Uterus (tissue), 4 donors: ENCODE results near the gene CXorf49. TPM values are rescaled to one million over a fixed set of nuclear protein-coding genes. Genes with fewer than 3 reads are reported as not detected.
"Not testable (repeated sequence)": the region's sequence is repeated elsewhere in the genome, so short reads cannot be mapped to it uniquely, and the experiment has no call there.

Experiments used
- DNase-seq, 2 donors: peaks; one replicate each; pipeline ENCODE4 v3.0.0-alpha.2; 2019 to 2020
- H3K27ac ChIP-seq, 2 donors: fragments of 200-600 bp; sonication (generic); 1 replicate in 1 of 2; 2 replicates in 1 of 2; pipeline ENCODE4 v1.5.1; 2016 to 2018
- H3K27me3 ChIP-seq, 2 donors: fragments of 200-600 bp; sonication (generic); one replicate each; pipeline ENCODE4 v1.5.1; 2018 to 2019; ENCODE audit warnings: control low read depth in 1 of 2
- H3K36me3 ChIP-seq, 2 donors: fragments of 200-600 bp; sonication (generic); one replicate each; pipeline ENCODE4 v1.5.1; 2019; ENCODE audit warnings: control low read depth in 1 of 2
- H3K4me1 ChIP-seq, 2 donors: fragments of 200-600 bp; sonication (generic); one replicate each; pipeline ENCODE4 v1.5.1; 2018 to 2019; ENCODE audit warnings: control low read depth in 1 of 2
- H3K4me3 ChIP-seq, 2 donors: fragments of 200-600 bp; sonication (generic); 1 replicate in 1 of 2; 2 replicates in 1 of 2; pipeline ENCODE4 v1.5.1; 2018 to 2019; ENCODE audit warnings: mild to moderate bottlenecking in 1 of 2
- H3K9me3 ChIP-seq, 2 donors: fragments of 200-600 bp; sonication (generic); one replicate each; pipeline ENCODE4 v1.5.1; 2019; ENCODE audit warnings: control low read depth in 1 of 2
- POLR2A ChIP-seq, 2 donors: fragments of 450-650 bp; IDR thresholded peaks; one replicate each; pipeline ENCODE4 v1.6.1; 2016; ENCODE audit warnings: antibody characterized with exemption in 2 of 2, mild to moderate bottlenecking in 1 of 2, moderate library complexity in 1 of 2
- intact Hi-C: fragments of 100-400 bp; cut with DNase I; formaldehyde crosslinking; loops from one replicate; pipeline ENCODE4 v1.15.1; 2023; ENCODE audit warnings: low total_unique reads
- total RNA-seq, 4 donors: library from RNA; depleted of rRNA in 3 of 4; stranded (reverse); fragments of >200 nt in 3 of 4; gene quantifications; one replicate each; pipeline versions ENCODE4 v1.1.0 to v1.2.4, GENCODE V29; 2014 to 2023
- TF ChIP-seq, protein P1 (sequence below), 4 experiments: fragments of 200-600 bp in 2 of 4; fragments of 450-650 bp in 2 of 4; sonication (generic) in 2 of 4; IDR thresholded peaks; one replicate each; pipeline ENCODE4 v1.5.1; 2016 to 2019; ENCODE audit warnings: antibody characterized with exemption in 4 of 4, mild to moderate bottlenecking in 2 of 4, moderate library complexity in 1 of 4
- donor health status: DM: yes; HTN: yes; CAD: no.

CXorf49 gene
- total RNA-seq, 4 donors from 2014 or later: not detected

GRCh38 chrX:71671938-71672337, 46.1 kb downstream of the CXorf49 start:
- no peaks in the 10 kb centered on the region for H3K27me3 ChIP-seq
- TF ChIP-seq, protein P1, sequence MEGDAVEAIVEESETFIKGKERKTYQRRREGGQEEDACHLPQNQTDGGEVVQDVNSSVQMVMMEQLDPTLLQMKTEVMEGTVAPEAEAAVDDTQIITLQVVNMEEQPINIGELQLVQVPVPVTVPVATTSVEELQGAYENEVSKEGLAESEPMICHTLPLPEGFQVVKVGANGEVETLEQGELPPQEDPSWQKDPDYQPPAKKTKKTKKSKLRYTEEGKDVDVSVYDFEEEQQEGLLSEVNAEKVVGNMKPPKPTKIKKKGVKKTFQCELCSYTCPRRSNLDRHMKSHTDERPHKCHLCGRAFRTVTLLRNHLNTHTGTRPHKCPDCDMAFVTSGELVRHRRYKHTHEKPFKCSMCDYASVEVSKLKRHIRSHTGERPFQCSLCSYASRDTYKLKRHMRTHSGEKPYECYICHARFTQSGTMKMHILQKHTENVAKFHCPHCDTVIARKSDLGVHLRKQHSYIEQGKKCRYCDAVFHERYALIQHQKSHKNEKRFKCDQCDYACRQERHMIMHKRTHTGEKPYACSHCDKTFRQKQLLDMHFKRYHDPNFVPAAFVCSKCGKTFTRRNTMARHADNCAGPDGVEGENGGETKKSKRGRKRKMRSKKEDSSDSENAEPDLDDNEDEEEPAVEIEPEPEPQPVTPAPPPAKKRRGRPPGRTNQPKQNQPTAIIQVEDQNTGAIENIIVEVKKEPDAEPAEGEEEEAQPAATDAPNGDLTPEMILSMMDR (IDR thresholded peaks at IDR 0.05): no peak
- no peak for TF ChIP-seq POLR2A (IDR thresholded peaks at IDR 0.05)
- no peak overlapping the region for H3K4me3 ChIP-seq
- intact Hi-C loops: no loop called here
- H3K4me1 ChIP-seq: no peaks in the 10 kb centered on the region
- DNase-seq: no peak
- H3K36me3 ChIP-seq: no peaks in the 10 kb centered on the region
- no peaks in the 10 kb centered on the region for H3K9me3 ChIP-seq
- H3K27ac ChIP-seq: no peak overlapping the region

DNA sequence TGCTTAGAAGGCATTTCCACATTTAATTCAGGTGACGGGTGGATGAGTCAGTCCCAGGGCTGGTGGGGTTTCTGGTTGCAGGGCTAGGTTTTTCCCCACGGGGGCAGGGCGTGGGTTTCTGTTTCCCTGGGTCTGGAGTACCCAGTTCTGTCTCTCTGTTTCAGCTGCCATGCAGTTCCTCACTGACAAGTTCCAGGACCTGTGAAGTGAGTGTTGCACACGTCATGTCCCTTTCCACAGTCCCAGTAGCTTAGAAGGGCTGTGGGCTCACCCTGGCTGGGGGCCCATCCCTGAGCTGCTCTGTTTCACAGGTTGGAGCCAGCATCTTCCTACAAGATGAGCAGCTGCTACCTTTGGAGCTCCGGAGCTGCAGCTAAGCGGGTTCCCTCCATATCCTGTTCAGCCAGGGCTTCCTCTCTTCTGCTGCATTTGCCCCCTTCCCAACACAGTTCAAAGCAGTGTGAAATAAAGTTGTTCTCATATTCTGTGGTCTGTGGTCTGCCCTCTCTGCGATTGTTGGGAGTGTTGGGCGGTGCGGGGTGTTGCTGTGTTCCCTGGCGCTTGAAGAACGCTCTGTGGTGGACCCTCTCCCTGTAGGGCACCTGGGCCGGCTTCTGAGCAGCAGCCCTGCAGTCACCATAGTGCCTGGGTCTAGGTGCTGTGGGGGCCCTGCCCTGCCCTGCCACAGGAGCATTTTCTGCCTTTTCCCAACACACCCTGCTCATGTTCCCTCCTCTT, 46.9 kb downstream of the CXorf49 start:
- TF ChIP-seq, protein P1 (IDR thresholded peaks at IDR 0.05): no peak
- TF ChIP-seq POLR2A (IDR thresholded peaks at IDR 0.05): no peak
- H3K4me3 ChIP-seq: no peak overlapping the region
- no peaks in the 10 kb centered on the region for H3K36me3 ChIP-seq
- H3K27me3 ChIP-seq: no peaks in the 10 kb centered on the region
- no peaks in the 10 kb centered on the region for H3K4me1 ChIP-seq
- no peak overlapping the region for H3K27ac ChIP-seq
- intact Hi-C loops: no loop called here
- DNase-seq: no peak
- no peaks in the 10 kb centered on the region for H3K9me3 ChIP-seq

DNA sequence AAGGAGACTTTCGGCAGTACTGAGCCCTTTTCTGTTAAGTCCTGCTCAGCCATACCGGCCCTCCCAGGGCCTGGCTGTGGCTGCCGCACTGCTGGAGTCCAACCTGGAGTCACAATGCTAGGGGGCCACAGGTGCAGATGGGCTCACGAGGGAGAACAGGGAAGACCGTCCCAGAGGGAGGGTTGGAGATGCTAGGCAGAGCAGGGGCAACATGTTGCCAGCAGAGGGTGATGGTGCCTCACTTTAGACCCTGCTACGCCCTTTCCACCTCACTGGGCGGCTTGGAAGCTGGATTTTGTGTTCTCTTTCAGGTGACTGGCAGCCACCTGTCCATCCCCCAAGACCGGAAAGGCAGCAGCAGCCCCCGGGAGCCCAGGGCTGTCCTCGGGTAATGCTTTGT, 48.1 kb downstream of the CXorf49 start:
- H3K27me3 ChIP-seq, intact Hi-C loops, H3K27ac ChIP-seq, H3K9me3 ChIP-seq, H3K36me3 ChIP-seq, H3K4me3 ChIP-seq, H3K4me1 ChIP-seq: not testable (repeated sequence)
- TF ChIP-seq, protein P1 (IDR thresholded peaks at IDR 0.05): peak in 3 of 4 experiments; percentile 6 to 25 (median 17)
- peak in 1 of 2 donors; percentile 15 for DNase-seq

DNA sequence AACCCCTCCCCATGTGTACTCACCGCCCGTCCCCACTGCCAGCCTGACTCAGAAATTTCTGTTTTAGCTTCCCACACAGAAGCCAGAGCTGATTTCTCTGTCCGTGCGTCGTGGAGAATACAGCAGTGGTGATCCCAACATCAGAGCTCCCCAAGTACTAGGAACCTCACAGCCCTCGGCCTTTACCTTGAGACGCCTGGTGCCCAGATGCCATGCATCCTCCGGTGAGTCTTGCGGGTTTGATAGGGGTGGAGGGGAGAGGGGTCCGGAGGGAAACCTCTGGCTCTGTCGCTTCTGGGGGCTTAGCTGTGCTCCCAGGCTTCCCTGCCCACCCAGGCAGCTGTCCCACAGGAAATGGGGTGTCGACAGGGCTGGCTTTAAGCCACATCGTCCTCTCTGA, 48.6 kb downstream of the CXorf49 start:
- no peaks in the 10 kb centered on the region for H3K4me1 ChIP-seq
- no peaks in the 10 kb centered on the region for H3K9me3 ChIP-seq
- no peak overlapping the region for H3K4me3 ChIP-seq
- H3K27me3 ChIP-seq: no peaks in the 10 kb centered on the region
- H3K36me3 ChIP-seq: no peaks in the 10 kb centered on the region
- intact Hi-C loops: no loop called here
- peak in 1 of 2 donors; percentile 6 for DNase-seq
- no peak for TF ChIP-seq POLR2A (IDR thresholded peaks at IDR 0.05)
- TF ChIP-seq, protein P1 (IDR thresholded peaks at IDR 0.05): no peak
- H3K27ac ChIP-seq: no peak overlapping the region

GRCh38 chrX:71668248-71668595, 49.9 kb downstream of the CXorf49 start:
- TF ChIP-seq, protein P1 (IDR thresholded peaks at IDR 0.05): no peak
- no peak for TF ChIP-seq POLR2A (IDR thresholded peaks at IDR 0.05)
- Histone ChIP-seq H3K4me3 (no peak overlapping the region), H3K36me3 (no peaks in the 10 kb centered on the region), H3K4me1 (no peaks in the 10 kb centered on the region), H3K27ac (no peak overlapping the region), H3K9me3 (no peaks in the 10 kb centered on the region), H3K27me3 (no peaks in the 10 kb centered on the region)
- intact Hi-C loops: no loop called here
- no peak for DNase-seq
